SK-N-SH treated with all-trans-retinoic acid at 6 μM for 48 hours (cell line): ENCODE results near the gene ARHGAP24.

Source experiments
- ATAC-seq: fragments of 200-7000 bp; cut with Tn5 transposase; 3 replicates; pipeline ENCODE4 v1.9.1; 2020; ENCODE audit warnings: mild to moderate bottlenecking, moderate library complexity
- ARNTL ChIP-seq: fragments of 450-650 bp; formaldehyde crosslinking; IDR thresholded peaks from 2 replicates; pipeline ENCODE4 v1.5.0; 2020; ENCODE audit warnings: low read depth, mild to moderate bottlenecking, moderate library complexity, borderline replicate concordance
- CSDC2 ChIP-seq: fragments of 250-450 bp; sonication (Bioruptor Pico); IDR thresholded peaks from 2 replicates; pipeline ENCODE4 v1.5.0; 2020; ENCODE audit warnings: mild to moderate bottlenecking, moderate library complexity
- ESRRG ChIP-seq: fragments of 250-450 bp; sonication (Bioruptor Pico); IDR thresholded peaks from 2 replicates; pipeline ENCODE4 v1.6.1; 2021; ENCODE audit warnings: mild to moderate bottlenecking
- GLIS3 ChIP-seq: fragments of 250-450 bp; sonication (Bioruptor Pico); IDR thresholded peaks from 2 replicates; pipeline ENCODE4 v1.5.0; 2020; ENCODE audit warnings: mild to moderate bottlenecking, moderate library complexity
- ISL1 ChIP-seq: fragments of 250-450 bp; sonication (Bioruptor Pico); IDR thresholded peaks from 2 replicates; pipeline ENCODE4 v2.1.2; 2022; ENCODE audit warnings: mild to moderate bottlenecking, moderate library complexity
- OSR1 ChIP-seq: fragments of 250-450 bp; sonication (Bioruptor Pico); IDR thresholded peaks from 2 replicates; pipeline ENCODE4 v1.8.0; 2022; ENCODE audit warnings: moderate library complexity, mild to moderate bottlenecking, inconsistent platforms
- RARB ChIP-seq: fragments of 250-450 bp; sonication (Bioruptor Pico); IDR thresholded peaks from 2 replicates; pipeline ENCODE4 v1.8.0; 2021; ENCODE audit warnings: mild to moderate bottlenecking, moderate library complexity
- TCF4 ChIP-seq: fragments of 250-450 bp; sonication (Bioruptor Pico); IDR thresholded peaks from 2 replicates; pipeline ENCODE4 v1.8.0; 2021; ENCODE audit warnings: mild to moderate bottlenecking, moderate library complexity, borderline replicate concordance
- TOX ChIP-seq: fragments of 250-450 bp; sonication (Bioruptor Pico); IDR thresholded peaks from 2 replicates; pipeline ENCODE4 v1.8.0; 2021; ENCODE audit warnings: mild to moderate bottlenecking, moderate library complexity, borderline replicate concordance
- ZC3H10 ChIP-seq: fragments of 250-450 bp; sonication (Bioruptor Pico); IDR thresholded peaks from 2 replicates; pipeline ENCODE4 v1.5.1; 2021; ENCODE audit warnings: mild to moderate bottlenecking, moderate library complexity
- ZFP30 ChIP-seq: fragments of 450-650 bp; formaldehyde crosslinking; IDR thresholded peaks from 2 replicates; pipeline ENCODE4 v1.5.0; 2022; ENCODE audit warnings: mild to moderate bottlenecking, moderate library complexity
- ZNF565 ChIP-seq: fragments of 450-650 bp; formaldehyde crosslinking; conservative IDR thresholded peaks from 2 replicates; pipeline ENCODE4 v1.5.0; 2020; ENCODE audit warnings: low read depth, mild to moderate bottlenecking, moderate library complexity
- ZNF70 ChIP-seq: fragments of 450-650 bp; formaldehyde crosslinking; IDR thresholded peaks from 2 replicates; pipeline ENCODE4 v1.5.0; 2020; ENCODE audit warnings: mild to moderate bottlenecking, moderate library complexity
- ZNF8 ChIP-seq: fragments of 450-650 bp; formaldehyde crosslinking; IDR thresholded peaks from 2 replicates; pipeline ENCODE4 v1.5.0; 2020; ENCODE audit warnings: mild to moderate bottlenecking, moderate library complexity
- TF ChIP-seq, protein P1 (sequence below): fragments of 250-450 bp; sonication (Bioruptor Pico); IDR thresholded peaks from 2 replicates; pipeline ENCODE4 v1.5.1; 2021; ENCODE audit warnings: mild to moderate bottlenecking, moderate library complexity
- TF ChIP-seq, protein P2 (sequence below): fragments of 250-450 bp; sonication (Bioruptor Pico); IDR thresholded peaks from 2 replicates; pipeline ENCODE4 v1.8.0; 2020; ENCODE audit warnings: mild to moderate bottlenecking, moderate library complexity, borderline replicate concordance
- TF ChIP-seq, protein P3 (sequence below): fragments of 250-450 bp; sonication (Bioruptor Pico); IDR thresholded peaks from 2 replicates; pipeline ENCODE4 v1.5.1; 2020; ENCODE audit warnings: low read depth, mild to moderate bottlenecking, moderate library complexity
- TF ChIP-seq, protein P4 (sequence below): fragments of 250-450 bp; sonication (Bioruptor Pico); IDR thresholded peaks from 2 replicates; pipeline ENCODE4 v1.5.0; 2020; ENCODE audit warnings: mild to moderate bottlenecking, moderate library complexity

ARHGAP24 gene

DNA sequence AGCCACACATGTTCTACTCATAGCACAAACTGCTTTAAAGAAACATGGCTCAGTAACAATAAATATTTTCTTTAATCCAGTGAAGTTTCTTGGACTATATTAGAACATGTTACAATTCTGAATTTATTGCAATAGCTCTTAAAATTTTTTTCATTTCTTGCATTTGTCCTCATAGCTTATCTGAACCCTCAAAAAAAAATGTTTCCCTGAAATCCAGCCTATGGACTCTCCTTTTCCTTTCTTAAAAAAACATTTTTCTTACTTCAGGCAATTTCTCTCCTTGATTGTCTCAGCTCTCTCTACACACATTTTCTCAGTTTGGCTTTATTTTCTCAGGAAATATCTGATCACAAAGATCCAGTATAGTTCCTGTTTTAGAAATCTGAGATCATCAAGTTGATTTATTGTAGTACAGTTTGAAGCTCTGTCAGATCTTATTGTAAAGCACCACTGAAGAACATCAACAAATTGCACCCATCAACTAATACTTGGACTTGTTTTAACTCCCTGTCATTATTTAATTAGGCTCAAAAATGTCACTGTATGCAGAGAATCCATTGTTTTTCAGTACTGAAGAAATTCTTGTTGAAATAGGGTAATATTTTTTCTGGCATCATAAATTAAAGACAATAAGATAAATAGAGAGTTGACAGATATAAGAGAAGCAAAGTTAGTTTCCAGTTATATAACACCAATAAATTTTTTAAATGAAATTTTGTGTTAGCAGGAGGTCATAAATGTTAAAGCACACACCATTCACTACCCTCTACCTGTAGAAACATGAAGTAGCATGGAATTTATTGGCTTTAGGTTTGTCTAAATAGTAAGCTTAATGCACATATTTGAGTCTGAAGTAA, 317.7 kb downstream of the ARHGAP24 start:
- TF ChIP-seq OSR1 (no peak), CSDC2 (CRISPR knock-in tag) (no peak), ZC3H10 (CRISPR knock-in tag) (no peak), ARNTL (CRISPR knock-in tag) (no peak), ZFP30 (CRISPR knock-in tag) (no peak), TOX (CRISPR knock-in tag) (no peak)
- TF ChIP-seq, protein P1, sequence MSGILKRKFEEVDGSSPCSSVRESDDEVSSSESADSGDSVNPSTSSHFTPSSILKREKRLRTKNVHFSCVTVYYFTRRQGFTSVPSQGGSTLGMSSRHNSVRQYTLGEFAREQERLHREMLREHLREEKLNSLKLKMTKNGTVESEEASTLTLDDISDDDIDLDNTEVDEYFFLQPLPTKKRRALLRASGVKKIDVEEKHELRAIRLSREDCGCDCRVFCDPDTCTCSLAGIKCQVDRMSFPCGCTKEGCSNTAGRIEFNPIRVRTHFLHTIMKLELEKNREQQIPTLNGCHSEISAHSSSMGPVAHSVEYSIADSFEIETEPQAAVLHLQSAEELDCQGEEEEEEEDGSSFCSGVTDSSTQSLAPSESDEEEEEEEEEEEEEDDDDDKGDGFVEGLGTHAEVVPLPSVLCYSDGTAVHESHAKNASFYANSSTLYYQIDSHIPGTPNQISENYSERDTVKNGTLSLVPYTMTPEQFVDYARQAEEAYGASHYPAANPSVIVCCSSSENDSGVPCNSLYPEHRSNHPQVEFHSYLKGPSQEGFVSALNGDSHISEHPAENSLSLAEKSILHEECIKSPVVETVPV (CRISPR knock-in tag), result no peak
- TF ChIP-seq, protein P2, sequence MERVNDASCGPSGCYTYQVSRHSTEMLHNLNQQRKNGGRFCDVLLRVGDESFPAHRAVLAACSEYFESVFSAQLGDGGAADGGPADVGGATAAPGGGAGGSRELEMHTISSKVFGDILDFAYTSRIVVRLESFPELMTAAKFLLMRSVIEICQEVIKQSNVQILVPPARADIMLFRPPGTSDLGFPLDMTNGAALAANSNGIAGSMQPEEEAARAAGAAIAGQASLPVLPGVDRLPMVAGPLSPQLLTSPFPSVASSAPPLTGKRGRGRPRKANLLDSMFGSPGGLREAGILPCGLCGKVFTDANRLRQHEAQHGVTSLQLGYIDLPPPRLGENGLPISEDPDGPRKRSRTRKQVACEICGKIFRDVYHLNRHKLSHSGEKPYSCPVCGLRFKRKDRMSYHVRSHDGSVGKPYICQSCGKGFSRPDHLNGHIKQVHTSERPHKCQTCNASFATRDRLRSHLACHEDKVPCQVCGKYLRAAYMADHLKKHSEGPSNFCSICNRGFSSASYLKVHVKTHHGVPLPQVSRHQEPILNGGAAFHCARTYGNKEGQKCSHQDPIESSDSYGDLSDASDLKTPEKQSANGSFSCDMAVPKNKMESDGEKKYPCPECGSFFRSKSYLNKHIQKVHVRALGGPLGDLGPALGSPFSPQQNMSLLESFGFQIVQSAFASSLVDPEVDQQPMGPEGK (CRISPR knock-in tag), result no peak
- ATAC-seq, result no peak

DNA sequence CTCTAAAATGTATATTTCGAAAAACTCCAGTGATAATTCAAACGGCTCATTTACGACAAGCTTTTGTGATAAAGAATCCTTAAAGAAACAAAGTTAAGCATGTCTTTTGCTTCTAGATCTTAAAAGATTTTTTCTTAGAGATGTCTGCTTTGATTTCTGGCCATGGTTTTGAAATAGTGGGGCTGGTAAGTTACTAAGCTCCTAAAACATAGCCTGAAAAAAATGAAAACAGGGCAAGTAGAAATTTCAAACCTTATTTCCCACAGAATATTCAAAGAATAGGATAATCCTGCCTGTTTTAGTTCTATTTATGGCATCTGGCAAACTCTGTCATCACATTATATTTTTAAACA, 318.3 kb downstream of the ARHGAP24 start:
- ATAC-seq, result no peak
- TF ChIP-seq ISL1 (CRISPR knock-in tag) (no peak), TCF4 (CRISPR knock-in tag) (no peak), ZC3H10 (CRISPR knock-in tag) (no peak), TOX (CRISPR knock-in tag) (no peak), ESRRG (CRISPR knock-in tag) (no peak), RARB (CRISPR knock-in tag) (no peak), ZFP30 (CRISPR knock-in tag) (peak; percentile 40; the same call in 1 of the 2 replicates)
- TF ChIP-seq, protein P1 (CRISPR knock-in tag), result no peak
- TF ChIP-seq, protein P3, sequence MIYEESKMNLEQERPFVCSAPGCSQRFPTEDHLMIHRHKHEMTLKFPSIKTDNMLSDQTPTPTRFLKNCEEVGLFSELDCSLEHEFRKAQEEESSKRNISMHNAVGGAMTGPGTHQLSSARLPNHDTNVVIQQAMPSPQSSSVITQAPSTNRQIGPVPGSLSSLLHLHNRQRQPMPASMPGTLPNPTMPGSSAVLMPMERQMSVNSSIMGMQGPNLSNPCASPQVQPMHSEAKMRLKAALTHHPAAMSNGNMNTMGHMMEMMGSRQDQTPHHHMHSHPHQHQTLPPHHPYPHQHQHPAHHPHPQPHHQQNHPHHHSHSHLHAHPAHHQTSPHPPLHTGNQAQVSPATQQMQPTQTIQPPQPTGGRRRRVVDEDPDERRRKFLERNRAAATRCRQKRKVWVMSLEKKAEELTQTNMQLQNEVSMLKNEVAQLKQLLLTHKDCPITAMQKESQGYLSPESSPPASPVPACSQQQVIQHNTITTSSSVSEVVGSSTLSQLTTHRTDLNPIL (CRISPR knock-in tag), result no peak

DNA sequence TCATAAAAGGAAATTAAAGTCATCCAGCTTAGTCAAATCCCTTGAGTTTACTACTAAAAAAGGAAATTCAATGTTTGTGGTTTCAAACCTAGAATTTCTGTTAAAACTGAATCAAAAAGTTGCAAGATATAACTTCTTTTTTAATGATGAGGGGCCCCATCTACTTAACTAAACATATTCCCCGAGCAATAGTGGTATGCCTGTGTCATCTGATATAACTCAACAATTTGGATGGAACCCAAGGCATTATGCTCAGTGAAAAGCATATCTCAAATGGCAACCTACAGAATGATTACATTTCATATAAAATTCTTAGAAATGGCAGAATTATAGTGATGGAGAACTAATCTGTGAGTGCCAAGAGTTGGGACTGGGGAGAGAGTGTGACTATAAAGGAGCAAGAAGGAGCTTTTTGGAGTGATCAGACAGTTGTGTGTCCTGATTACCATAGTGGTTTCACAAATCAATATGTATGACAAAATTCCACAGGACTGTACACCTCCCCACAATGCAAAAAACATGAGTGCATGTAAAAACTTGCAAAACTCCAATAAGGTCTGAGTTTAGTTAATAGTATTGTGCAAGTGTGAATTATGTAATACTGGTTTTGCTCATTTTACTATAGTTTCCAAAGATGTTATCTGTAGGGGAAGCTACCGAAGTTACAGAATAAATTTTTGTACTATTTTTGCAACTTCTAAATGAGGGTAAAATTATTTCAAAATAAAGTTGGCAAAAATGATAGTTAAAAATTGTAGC, 323.2 kb downstream of the ARHGAP24 start:
- TF ChIP-seq ARNTL (CRISPR knock-in tag), result no peak
- no peak for TF ChIP-seq ZC3H10 (CRISPR knock-in tag)
- TF ChIP-seq TCF4 (CRISPR knock-in tag), result no peak
- no peak for TF ChIP-seq ZNF565
- no peak for TF ChIP-seq ZNF70
- no peak for TF ChIP-seq ZNF8 (CRISPR knock-in tag)
- no peak for TF ChIP-seq OSR1
- no peak for TF ChIP-seq ESRRG (CRISPR knock-in tag)
- no peak for ATAC-seq

DNA sequence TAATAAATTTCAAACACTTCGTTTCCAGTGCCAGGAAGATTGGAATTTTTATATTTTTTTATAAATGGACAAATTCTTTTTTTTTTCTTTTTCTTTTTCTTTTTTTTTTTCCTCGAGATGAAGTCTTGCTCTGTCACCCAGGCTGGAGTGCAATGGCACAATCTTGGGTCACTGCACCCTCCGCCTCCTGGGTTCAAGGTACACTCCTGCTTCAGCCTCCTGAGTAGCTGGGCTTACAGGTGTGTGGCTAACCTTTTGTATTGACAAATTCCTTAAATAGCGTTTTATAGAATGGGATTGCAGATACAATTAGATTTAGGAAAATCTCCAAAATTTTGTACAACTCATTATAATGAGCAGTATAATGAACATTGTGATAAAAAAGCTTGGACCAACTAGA, 328.9 kb downstream of the ARHGAP24 start:
- TF ChIP-seq ZC3H10 (CRISPR knock-in tag) (no peak), OSR1 (no peak), ZNF565 (no peak), GLIS3 (CRISPR knock-in tag) (no peak)
- TF ChIP-seq, protein P4, sequence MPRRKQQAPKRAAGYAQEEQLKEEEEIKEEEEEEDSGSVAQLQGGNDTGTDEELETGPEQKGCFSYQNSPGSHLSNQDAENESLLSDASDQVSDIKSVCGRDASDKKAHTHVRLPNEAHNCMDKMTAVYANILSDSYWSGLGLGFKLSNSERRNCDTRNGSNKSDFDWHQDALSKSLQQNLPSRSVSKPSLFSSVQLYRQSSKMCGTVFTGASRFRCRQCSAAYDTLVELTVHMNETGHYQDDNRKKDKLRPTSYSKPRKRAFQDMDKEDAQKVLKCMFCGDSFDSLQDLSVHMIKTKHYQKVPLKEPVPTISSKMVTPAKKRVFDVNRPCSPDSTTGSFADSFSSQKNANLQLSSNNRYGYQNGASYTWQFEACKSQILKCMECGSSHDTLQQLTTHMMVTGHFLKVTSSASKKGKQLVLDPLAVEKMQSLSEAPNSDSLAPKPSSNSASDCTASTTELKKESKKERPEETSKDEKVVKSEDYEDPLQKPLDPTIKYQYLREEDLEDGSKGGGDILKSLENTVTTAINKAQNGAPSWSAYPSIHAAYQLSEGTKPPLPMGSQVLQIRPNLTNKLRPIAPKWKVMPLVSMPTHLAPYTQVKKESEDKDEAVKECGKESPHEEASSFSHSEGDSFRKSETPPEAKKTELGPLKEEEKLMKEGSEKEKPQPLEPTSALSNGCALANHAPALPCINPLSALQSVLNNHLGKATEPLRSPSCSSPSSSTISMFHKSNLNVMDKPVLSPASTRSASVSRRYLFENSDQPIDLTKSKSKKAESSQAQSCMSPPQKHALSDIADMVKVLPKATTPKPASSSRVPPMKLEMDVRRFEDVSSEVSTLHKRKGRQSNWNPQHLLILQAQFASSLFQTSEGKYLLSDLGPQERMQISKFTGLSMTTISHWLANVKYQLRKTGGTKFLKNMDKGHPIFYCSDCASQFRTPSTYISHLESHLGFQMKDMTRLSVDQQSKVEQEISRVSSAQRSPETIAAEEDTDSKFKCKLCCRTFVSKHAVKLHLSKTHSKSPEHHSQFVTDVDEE (CRISPR knock-in tag), result no peak
- no peak for ATAC-seq
